ENCODE measurements around the gene LACTBL1.

DNA sequence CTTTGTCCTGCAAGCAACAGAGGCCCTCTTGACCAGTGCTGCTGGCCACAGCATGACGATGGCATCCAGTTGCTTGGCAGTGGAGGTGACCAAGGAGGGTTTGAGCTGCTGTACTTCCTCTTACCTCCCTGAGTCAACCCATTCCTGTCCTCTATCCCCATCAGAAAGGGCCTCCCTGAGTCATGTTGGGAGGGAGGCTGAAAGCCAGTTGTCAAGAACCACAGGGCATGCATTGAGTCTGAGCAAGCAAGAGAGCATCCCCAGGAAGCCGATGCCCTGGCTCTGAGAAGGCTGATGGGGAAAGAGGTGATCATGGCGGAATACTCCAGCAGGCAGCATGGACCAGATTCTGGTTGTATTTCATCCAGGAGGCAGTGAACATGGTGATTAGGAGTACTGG, 69.6 kb downstream of the LACTBL1 start:
- no peak for TF ChIP-seq CTCF (conservative IDR thresholded peaks at IDR 0.05; ENCODE audit: low read length)
- TF ChIP-seq EZH2phosphoT487 (IDR thresholded peaks at IDR 0.05; ENCODE audit: borderline replicate concordance, low read depth, low read length): no peak
